HEK293 (cell line): ENCODE data around the gene DIS3L.

Source experiments
- BCL11B ChIP-seq: fragments of 450-650 bp; formaldehyde crosslinking; IDR thresholded peaks from 2 replicates; pipeline ENCODE4 v1.5.1; 2016; ENCODE audit warnings: low read depth, missing biosample characterization, missing genetic modification characterization
- EGR2 ChIP-seq: fragments of 450-650 bp; formaldehyde crosslinking; IDR thresholded peaks from 2 replicates; pipeline ENCODE4 v1.5.1; 2016; ENCODE audit warnings: low read depth, missing biosample characterization, missing genetic modification characterization
- FEZF1 ChIP-seq: fragments of 450-650 bp; formaldehyde crosslinking; IDR thresholded peaks from 2 replicates; pipeline ENCODE4 v1.5.1; 2016; ENCODE audit warnings: missing biosample characterization, missing genetic modification characterization
- GLI2 ChIP-seq: fragments of 450-650 bp; formaldehyde crosslinking; IDR thresholded peaks from 2 replicates; pipeline ENCODE4; 2017; ENCODE audit warnings: missing biosample characterization, missing genetic modification characterization, low read depth, borderline replicate concordance
- HOXA7 ChIP-seq: sonication (generic); formaldehyde crosslinking; IDR thresholded peaks from 2 replicates; pipeline ENCODE4 v1.8.1; 2022; ENCODE audit warnings: missing genetic modification reagents, borderline replicate concordance
- KLF1 ChIP-seq: fragments of 450-650 bp; formaldehyde crosslinking; IDR thresholded peaks from 2 replicates; pipeline ENCODE4 v1.5.1; 2016; ENCODE audit warnings: missing biosample characterization, missing genetic modification characterization
- MZF1 ChIP-seq: fragments of 450-650 bp; formaldehyde crosslinking; IDR thresholded peaks from 2 replicates; pipeline ENCODE4 v1.5.1; 2017; ENCODE audit warnings: missing biosample characterization, missing genetic modification characterization, borderline replicate concordance
- OSR2 ChIP-seq: fragments of 450-650 bp; formaldehyde crosslinking; IDR thresholded peaks from 2 replicates; pipeline ENCODE4 v1.5.1; 2016; ENCODE audit warnings: missing biosample characterization, missing genetic modification characterization
- OVOL3 ChIP-seq: fragments of 450-650 bp; formaldehyde crosslinking; IDR thresholded peaks from 2 replicates; pipeline ENCODE4 v1.5.1; 2016; ENCODE audit warnings: missing biosample characterization, missing genetic modification characterization
- PRDM1 ChIP-seq: fragments of 450-650 bp; formaldehyde crosslinking; IDR thresholded peaks from 2 replicates; pipeline ENCODE4; 2016; ENCODE audit warnings: missing biosample characterization, missing genetic modification characterization
- ZFP37 ChIP-seq: fragments of 450-650 bp; formaldehyde crosslinking; IDR thresholded peaks from 2 replicates; pipeline ENCODE4 v1.5.1; 2016; ENCODE audit warnings: missing biosample characterization, missing genetic modification characterization
- ZNF121 ChIP-seq: fragments of 450-650 bp; formaldehyde crosslinking; IDR thresholded peaks from 2 replicates; pipeline ENCODE4 v1.5.1; 2016; ENCODE audit warnings: missing biosample characterization, missing genetic modification characterization
- ZNF146 ChIP-seq: fragments of 450-650 bp; formaldehyde crosslinking; IDR thresholded peaks from 2 replicates; pipeline ENCODE4 v1.5.1; 2016; ENCODE audit warnings: missing biosample characterization, missing genetic modification characterization
- ZNF155 ChIP-seq: fragments of 450-650 bp; formaldehyde crosslinking; IDR thresholded peaks from 2 replicates; pipeline ENCODE4 v1.5.1; 2016; ENCODE audit warnings: missing biosample characterization, missing genetic modification characterization
- ZNF169 ChIP-seq: fragments of 450-650 bp; formaldehyde crosslinking; IDR thresholded peaks from 2 replicates; pipeline ENCODE4 v1.5.1; 2016; ENCODE audit warnings: missing biosample characterization, missing genetic modification characterization
- ZNF266 ChIP-seq: fragments of 450-650 bp; formaldehyde crosslinking; IDR thresholded peaks from 2 replicates; pipeline ENCODE4 v1.5.1; 2016; ENCODE audit warnings: missing biosample characterization, missing genetic modification characterization, low read depth
- ZNF324 ChIP-seq: fragments of 450-650 bp; formaldehyde crosslinking; IDR thresholded peaks from 2 replicates; pipeline ENCODE4 v1.5.1; 2016; ENCODE audit warnings: missing biosample characterization, missing genetic modification characterization
- ZNF335 ChIP-seq: fragments of 450-650 bp; formaldehyde crosslinking; conservative IDR thresholded peaks from 2 replicates; pipeline ENCODE4 v1.5.1; 2016; ENCODE audit warnings: missing biosample characterization, missing genetic modification characterization
- ZNF391 ChIP-seq: fragments of 450-650 bp; formaldehyde crosslinking; IDR thresholded peaks from 2 replicates; pipeline ENCODE4 v1.5.1; 2016; ENCODE audit warnings: low read depth, missing biosample characterization, missing genetic modification characterization, borderline replicate concordance
- ZNF423 ChIP-seq: fragments of 450-650 bp; formaldehyde crosslinking; IDR thresholded peaks from 2 replicates; pipeline ENCODE4 v1.5.1; 2016; ENCODE audit warnings: missing biosample characterization, missing genetic modification characterization
- ZNF48 ChIP-seq: fragments of 450-650 bp; formaldehyde crosslinking; IDR thresholded peaks from 2 replicates; pipeline ENCODE4 v1.5.1; 2016; ENCODE audit warnings: missing biosample characterization, missing genetic modification characterization
- ZNF510 ChIP-seq: fragments of 450-650 bp; formaldehyde crosslinking; IDR thresholded peaks from 2 replicates; pipeline ENCODE4 v1.5.1; 2018; ENCODE audit warnings: mild to moderate bottlenecking, missing genetic modification characterization, missing biosample characterization; ENCODE audit not compliant: insufficient replicate concordance
- ZNF529 ChIP-seq: fragments of 450-650 bp; formaldehyde crosslinking; IDR thresholded peaks from 2 replicates; pipeline ENCODE4 v1.5.1; 2017; ENCODE audit warnings: missing genetic modification characterization, missing biosample characterization; ENCODE audit not compliant: insufficient replicate concordance
- ZNF530 ChIP-seq: fragments of 450-650 bp; formaldehyde crosslinking; IDR thresholded peaks from 2 replicates; pipeline ENCODE4 v1.5.1; 2016; ENCODE audit warnings: low read depth, missing biosample characterization, missing genetic modification characterization
- ZNF621 ChIP-seq: fragments of 450-650 bp; formaldehyde crosslinking; IDR thresholded peaks from 2 replicates; pipeline ENCODE4 v1.5.1; 2017; ENCODE audit warnings: missing biosample characterization, missing genetic modification characterization
- ZNF623 ChIP-seq: fragments of 450-650 bp; formaldehyde crosslinking; IDR thresholded peaks from 2 replicates; pipeline ENCODE4 v1.5.1; 2016; ENCODE audit warnings: missing biosample characterization, missing genetic modification characterization
- ZNF707 ChIP-seq: fragments of 450-650 bp; formaldehyde crosslinking; IDR thresholded peaks from 2 replicates; pipeline ENCODE4 v1.5.1; 2016; ENCODE audit warnings: missing biosample characterization, missing genetic modification characterization
- ZNF776 ChIP-seq: fragments of 450-650 bp; formaldehyde crosslinking; IDR thresholded peaks from 2 replicates; pipeline ENCODE4 v1.5.0; 2017; ENCODE audit warnings: missing biosample characterization, missing genetic modification characterization, borderline replicate concordance
- ZNF777 ChIP-seq: fragments of 450-650 bp; formaldehyde crosslinking; IDR thresholded peaks from 2 replicates; pipeline ENCODE4 v1.5.1; 2017; ENCODE audit warnings: missing biosample characterization, missing genetic modification characterization, borderline replicate concordance
- ZNF792 ChIP-seq: fragments of 450-650 bp; formaldehyde crosslinking; IDR thresholded peaks from 2 replicates; pipeline ENCODE4 v1.5.1; 2016; ENCODE audit warnings: missing biosample characterization, missing genetic modification characterization
- ZSCAN23 ChIP-seq: fragments of 450-650 bp; formaldehyde crosslinking; IDR thresholded peaks from 2 replicates; pipeline ENCODE4 v1.5.1; 2016; ENCODE audit warnings: missing biosample characterization, missing genetic modification characterization
- TF ChIP-seq, protein P1 (sequence below): fragments of 450-650 bp; formaldehyde crosslinking; IDR thresholded peaks from 2 replicates; pipeline ENCODE4 v1.5.1; 2016; ENCODE audit warnings: missing biosample characterization, missing genetic modification characterization, low read depth
- TF ChIP-seq, protein P2 (sequence below): fragments of 450-650 bp; formaldehyde crosslinking; IDR thresholded peaks from 2 replicates; pipeline ENCODE4 v1.5.1; 2016; ENCODE audit warnings: missing biosample characterization, missing genetic modification characterization
- TF ChIP-seq, protein P3 (sequence below): fragments of 450-650 bp; IDR thresholded peaks from 2 replicates; pipeline ENCODE4 v1.5.1; 2018; ENCODE audit warnings: missing biosample characterization, mild to moderate bottlenecking, missing genetic modification characterization
- TF ChIP-seq, protein P4 (sequence below): fragments of 450-650 bp; IDR thresholded peaks from 2 replicates; pipeline ENCODE4 v1.5.1; 2018; ENCODE audit warnings: missing biosample characterization, missing genetic modification characterization

DIS3L gene

DNA sequence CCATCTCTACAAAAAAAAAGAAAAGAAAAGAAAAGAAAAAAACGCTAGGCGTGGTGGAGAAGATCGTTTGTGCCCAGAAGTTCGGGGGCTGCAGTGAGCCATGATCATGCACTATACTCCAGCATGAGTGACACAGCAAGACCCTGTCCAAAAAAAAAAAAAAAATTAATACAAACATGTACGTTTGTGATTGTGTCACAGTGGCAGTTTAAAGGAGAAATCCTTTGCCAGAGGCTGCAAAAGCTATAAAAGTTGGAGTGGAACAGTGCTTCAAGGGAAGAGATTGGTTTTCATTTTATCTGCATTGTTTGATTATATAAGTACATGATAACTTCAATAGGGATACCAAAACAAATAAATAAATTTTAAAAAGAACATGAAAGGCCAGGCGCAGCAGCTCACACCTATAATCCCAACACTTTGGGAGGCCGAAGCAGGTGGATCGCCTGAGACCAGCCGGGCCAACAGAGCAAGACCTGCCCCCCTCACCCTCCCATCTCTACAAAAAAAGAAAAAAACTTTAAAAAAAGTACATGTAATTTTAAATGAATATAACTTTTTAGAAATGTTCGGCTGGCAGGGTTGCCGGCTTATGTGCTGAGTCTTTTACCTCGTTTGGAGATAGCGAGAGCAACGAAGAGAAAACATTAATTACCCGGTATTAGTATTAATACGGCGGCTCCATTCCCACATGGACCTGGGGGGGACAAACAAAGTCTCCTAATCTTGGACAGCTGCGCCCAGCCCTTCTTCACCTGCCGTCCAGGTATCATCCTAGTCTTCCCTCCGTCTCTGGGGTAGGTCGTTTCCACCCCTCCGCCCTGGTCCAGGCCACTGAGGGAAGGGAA, 573 bp upstream of the DIS3L start (continued):
- TF ChIP-seq, protein P1, sequence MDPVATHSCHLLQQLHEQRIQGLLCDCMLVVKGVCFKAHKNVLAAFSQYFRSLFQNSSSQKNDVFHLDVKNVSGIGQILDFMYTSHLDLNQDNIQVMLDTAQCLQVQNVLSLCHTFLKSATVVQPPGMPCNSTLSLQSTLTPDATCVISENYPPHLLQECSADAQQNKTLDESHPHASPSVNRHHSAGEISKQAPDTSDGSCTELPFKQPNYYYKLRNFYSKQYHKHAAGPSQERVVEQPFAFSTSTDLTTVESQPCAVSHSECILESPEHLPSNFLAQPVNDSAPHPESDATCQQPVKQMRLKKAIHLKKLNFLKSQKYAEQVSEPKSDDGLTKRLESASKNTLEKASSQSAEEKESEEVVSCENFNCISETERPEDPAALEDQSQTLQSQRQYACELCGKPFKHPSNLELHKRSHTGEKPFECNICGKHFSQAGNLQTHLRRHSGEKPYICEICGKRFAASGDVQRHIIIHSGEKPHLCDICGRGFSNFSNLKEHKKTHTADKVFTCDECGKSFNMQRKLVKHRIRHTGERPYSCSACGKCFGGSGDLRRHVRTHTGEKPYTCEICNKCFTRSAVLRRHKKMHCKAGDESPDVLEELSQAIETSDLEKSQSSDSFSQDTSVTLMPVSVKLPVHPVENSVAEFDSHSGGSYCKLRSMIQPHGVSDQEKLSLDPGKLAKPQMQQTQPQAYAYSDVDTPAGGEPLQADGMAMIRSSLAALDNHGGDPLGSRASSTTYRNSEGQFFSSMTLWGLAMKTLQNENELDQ (tag by site-specific recombination): no peak
- TF ChIP-seq HOXA7 (CRISPR knock-in tag): no peak
- TF ChIP-seq, protein P2, sequence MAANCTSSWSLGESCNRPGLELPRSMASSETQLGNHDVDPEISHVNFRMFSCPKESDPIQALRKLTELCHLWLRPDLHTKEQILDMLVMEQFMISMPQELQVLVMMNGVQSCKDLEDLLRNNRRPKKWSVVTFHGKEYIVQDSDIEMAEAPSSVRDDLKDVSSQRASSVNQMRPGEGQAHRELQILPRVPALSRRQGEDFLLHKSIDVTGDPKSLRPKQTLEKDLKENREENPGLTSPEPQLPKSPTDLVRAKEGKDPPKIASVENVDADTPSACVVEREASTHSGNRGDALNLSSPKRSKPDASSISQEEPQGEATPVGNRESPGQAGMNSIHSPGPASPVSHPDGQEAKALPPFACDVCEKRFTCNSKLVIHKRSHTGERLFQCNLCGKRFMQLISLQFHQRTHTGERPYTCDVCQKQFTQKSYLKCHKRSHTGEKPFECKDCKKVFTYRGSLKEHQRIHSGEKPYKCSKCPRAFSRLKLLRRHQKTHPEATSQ (tag by site-specific recombination): no peak
- peak; percentile 10 for TF ChIP-seq ZNF529
- TF ChIP-seq ZNF530 (tag by site-specific recombination): no peak
- TF ChIP-seq FEZF1 (tag by site-specific recombination): peak; percentile 16; the same call in 1 of the 2 replicates
- TF ChIP-seq, protein P3, sequence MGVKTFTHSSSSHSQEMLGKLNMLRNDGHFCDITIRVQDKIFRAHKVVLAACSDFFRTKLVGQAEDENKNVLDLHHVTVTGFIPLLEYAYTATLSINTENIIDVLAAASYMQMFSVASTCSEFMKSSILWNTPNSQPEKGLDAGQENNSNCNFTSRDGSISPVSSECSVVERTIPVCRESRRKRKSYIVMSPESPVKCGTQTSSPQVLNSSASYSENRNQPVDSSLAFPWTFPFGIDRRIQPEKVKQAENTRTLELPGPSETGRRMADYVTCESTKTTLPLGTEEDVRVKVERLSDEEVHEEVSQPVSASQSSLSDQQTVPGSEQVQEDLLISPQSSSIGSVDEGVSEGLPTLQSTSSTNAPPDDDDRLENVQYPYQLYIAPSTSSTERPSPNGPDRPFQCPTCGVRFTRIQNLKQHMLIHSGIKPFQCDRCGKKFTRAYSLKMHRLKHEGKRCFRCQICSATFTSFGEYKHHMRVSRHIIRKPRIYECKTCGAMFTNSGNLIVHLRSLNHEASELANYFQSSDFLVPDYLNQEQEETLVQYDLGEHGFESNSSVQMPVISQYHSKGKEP (tag by site-specific recombination): no peak; the same call in 1 of the 2 replicates
- TF ChIP-seq EGR2: no peak
- no peak for TF ChIP-seq ZNF266 (tag by site-specific recombination)
- TF ChIP-seq ZNF391: no peak
- no peak for TF ChIP-seq BCL11B
- TF ChIP-seq KLF1 (tag by site-specific recombination): no peak; the same call in 1 of the 2 replicates
- peak; percentile 88 for TF ChIP-seq ZNF335 (tag by site-specific recombination)
- no peak for TF ChIP-seq ZNF510 (tag by site-specific recombination)
- TF ChIP-seq ZNF707 (tag by site-specific recombination): no peak
- TF ChIP-seq ZNF423 (tag by site-specific recombination): no peak
- no peak for TF ChIP-seq ZNF169 (tag by site-specific recombination)
- peak; percentile 95 for TF ChIP-seq ZNF121
- TF ChIP-seq, protein P4, sequence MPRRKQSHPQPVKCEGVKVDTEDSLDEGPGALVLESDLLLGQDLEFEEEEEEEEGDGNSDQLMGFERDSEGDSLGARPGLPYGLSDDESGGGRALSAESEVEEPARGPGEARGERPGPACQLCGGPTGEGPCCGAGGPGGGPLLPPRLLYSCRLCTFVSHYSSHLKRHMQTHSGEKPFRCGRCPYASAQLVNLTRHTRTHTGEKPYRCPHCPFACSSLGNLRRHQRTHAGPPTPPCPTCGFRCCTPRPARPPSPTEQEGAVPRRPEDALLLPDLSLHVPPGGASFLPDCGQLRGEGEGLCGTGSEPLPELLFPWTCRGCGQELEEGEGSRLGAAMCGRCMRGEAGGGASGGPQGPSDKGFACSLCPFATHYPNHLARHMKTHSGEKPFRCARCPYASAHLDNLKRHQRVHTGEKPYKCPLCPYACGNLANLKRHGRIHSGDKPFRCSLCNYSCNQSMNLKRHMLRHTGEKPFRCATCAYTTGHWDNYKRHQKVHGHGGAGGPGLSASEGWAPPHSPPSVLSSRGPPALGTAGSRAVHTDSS (tag by site-specific recombination): no peak
- no peak for TF ChIP-seq ZNF777 (tag by site-specific recombination)
- no peak for TF ChIP-seq ZNF621 (tag by site-specific recombination)
- no peak for TF ChIP-seq ZNF623 (tag by site-specific recombination)
- no peak for TF ChIP-seq ZNF776 (tag by site-specific recombination)
- no peak for TF ChIP-seq GLI2 (tag by site-specific recombination)
- no peak for TF ChIP-seq PRDM1 (tag by site-specific recombination)
- no peak for TF ChIP-seq ZNF48 (tag by site-specific recombination)
- no peak for TF ChIP-seq ZNF792 (tag by site-specific recombination)
- peak; percentile 46; the same call in 1 of the 2 replicates for TF ChIP-seq OSR2
- TF ChIP-seq OVOL3 (tag by site-specific recombination): no peak
- TF ChIP-seq ZSCAN23: no peak
- TF ChIP-seq ZNF324 (tag by site-specific recombination): no peak
- TF ChIP-seq MZF1 (tag by site-specific recombination): no peak
- peak; percentile 72; the same call in 1 of the 2 replicates for TF ChIP-seq ZFP37 (tag by site-specific recombination)
- no peak for TF ChIP-seq ZNF146
- TF ChIP-seq ZNF155 (tag by site-specific recombination): no peak
